GM12878 (cell line): ENCODE results near the gene LRRC27. TPM values are rescaled to one million over a fixed set of nuclear protein-coding genes. Genes with fewer than 3 reads are reported as not detected.

Experiments
- ATAC-seq: fragments of 200-7000 bp; cut with Tn5 transposase; 3 replicates; pipeline ENCODE4 v1.9.1; 2020; ENCODE audit warnings: mild to moderate bottlenecking, moderate library complexity
- BruUV-seq: library from RNA; stranded (reverse); fragments of 400-500 nt; replicated peaks from 2 replicates; lab custom pipeline; 2021; lab: Mats Ljungman, UMichigan
- CTCF ChIA-PET: fragments of 300-600 bp; sonication (Branson Sonifier 250); formaldehyde crosslinking; extraction: SDS; loops from one replicate; lab custom pipeline; 2021; ENCODE audit warnings: inconsistent platforms; lab: Yijun Ruan, JAX
- POLR2A ChIA-PET: fragments of 350-600 bp; formaldehyde crosslinking; extraction: SDS; loops from one replicate; lab custom pipeline; 2021; ENCODE audit warnings: inconsistent platforms; lab: Charles Lee
- RAD21 ChIA-PET: fragments of 300-600 bp; sonication (Branson Sonifier 250); formaldehyde crosslinking; loops from one replicate; lab custom pipeline; 2023; ENCODE audit warnings: antibody characterized with exemption; ENCODE audit not compliant: unreplicated experiment; lab: Charles Lee
- SMC1A ChIA-PET: fragments of 300-600 bp; sonication (Branson Sonifier 250); formaldehyde crosslinking; loops from one replicate; lab custom pipeline; 2023; ENCODE audit not compliant: unreplicated experiment, uncharacterized antibody; lab: Charles Lee
- DNase-seq: peaks from one replicate; pipeline ENCODE4 v3.0.0-alpha.2; 2011; ENCODE audit warnings: low read depth, low spot score
- FAIRE-seq: peaks from 3 replicates; lab custom pipeline; 2011; peaks lifted over from hg19 to GRCh38; lab: Jason Lieb, UNC
- H2AFZ ChIP-seq: 2 replicates; pipeline ENCODE4 v1.6.0; 2011; ENCODE audit warnings: low read depth, low read length, control low read depth; ENCODE audit not compliant: control insufficient read depth
- H3K27ac ChIP-seq: 2 replicates; pipeline ENCODE4 v1.5.1; 2011; ENCODE audit warnings: control low read depth; ENCODE audit not compliant: control insufficient read depth, insufficient read depth
- H3K27me3 ChIP-seq, 2 experiments: replicated peaks in 1 of 2; 2 replicates each; pipeline versions ENCODE4 v1.6.0 to v1.6.1; 2011; ENCODE audit warnings: low read length in 1 of 2; ENCODE audit not compliant: control insufficient read depth in 2 of 2, insufficient read depth in 2 of 2
- H3K36me3 ChIP-seq, 2 experiments: 2 replicates each; pipeline ENCODE4 v1.5.1; 2011; ENCODE audit warnings: low read length in 1 of 2; ENCODE audit not compliant: control insufficient read depth in 2 of 2, insufficient read depth in 2 of 2
- H3K4me1 ChIP-seq: 2 replicates; pipeline ENCODE4 v1.6.1; 2011; ENCODE audit warnings: mild to moderate bottlenecking, low read length, moderate library complexity, mixed read lengths; ENCODE audit not compliant: control insufficient read depth, insufficient read depth
- H3K4me2 ChIP-seq: 2 replicates; pipeline ENCODE4 v1.6.0; 2011; ENCODE audit warnings: control low read depth; ENCODE audit not compliant: control insufficient read depth, insufficient read depth
- H3K4me3 ChIP-seq: fragments of 200-600 bp; sonication (generic); 2 replicates; pipeline ENCODE4 v1.5.1; 2016
- H3K79me2 ChIP-seq: 2 replicates; pipeline ENCODE4 v1.6.0; 2011; ENCODE audit warnings: low read length; ENCODE audit not compliant: control insufficient read depth, insufficient read depth
- H3K9ac ChIP-seq: 2 replicates; pipeline ENCODE4 v1.8.0; 2011; ENCODE audit warnings: low read length, control low read depth, mixed read lengths; ENCODE audit not compliant: control insufficient read depth, insufficient read depth
- H3K9me3 ChIP-seq: replicated peaks from 3 replicates; pipeline ENCODE4 v1.5.1; 2011; ENCODE audit warnings: mild to moderate bottlenecking, low read length; ENCODE audit not compliant: control insufficient read depth, insufficient read depth
- H4K20me1 ChIP-seq: 2 replicates; pipeline ENCODE4 v1.6.0; 2011; ENCODE audit not compliant: control insufficient read depth, insufficient read depth
- CTCF ChIP-seq, 3 experiments: IDR thresholded peaks in 2 of 3; conservative IDR thresholded peaks in 1 of 3; 2 replicates each; pipeline ENCODE4 v1.5.1; 2011; ENCODE audit warnings: low read depth in 3 of 3, low read length in 3 of 3, mild to moderate bottlenecking in 3 of 3, control low read depth in 2 of 3, moderate library complexity in 2 of 3, inconsistent platforms in 1 of 3, mixed read lengths in 1 of 3; ENCODE audit not compliant: control insufficient read depth in 2 of 3, insufficient read depth in 1 of 3; ENCODE audit errors: extremely low read depth in 1 of 3
- PML ChIP-seq: IDR thresholded peaks from 2 replicates; pipeline ENCODE4 v1.6.1; 2012; ENCODE audit warnings: low read length, inconsistent platforms
- RAD21 ChIP-seq: IDR thresholded peaks from 2 replicates; pipeline ENCODE4 v1.6.1; 2011; ENCODE audit warnings: mild to moderate bottlenecking, low read depth, low read length, moderate library complexity; ENCODE audit not compliant: insufficient read depth
- SMC3 ChIP-seq: IDR thresholded peaks from 2 replicates; pipeline ENCODE4 v1.6.1; 2011; ENCODE audit warnings: low read length, improper control_type of control experiment, borderline replicate concordance
- WGBS: methylation state at CpG from one replicate; pipeline ENCODE4 v1.1.6; 2016; ENCODE audit warnings: low lambda C conversion rate; ENCODE audit not compliant: insufficient replicate concordance, insufficient coverage; ENCODE audit errors: missing lambda C conversion rate; 5-methylcytosine and 5-hydroxymethylcytosine counted together
- in situ Hi-C: fragments of 300-500 bp; cut with MboI; formaldehyde crosslinking; loops from 9 replicates; pipeline ENCODE4 v1.14.3; 2018; ENCODE audit warnings: mixed read lengths
- intact Hi-C: fragments of 100-400 bp; cut with micrococcal nuclease; formaldehyde crosslinking; loops from one replicate; pipeline ENCODE4 v1.14.2; 2022; ENCODE audit not compliant: unreplicated experiment
- polyA plus RNA-seq, 11 experiments: library from polyadenylated mRNA; depleted of rRNA in 4 of 11; unstranded in 6 of 11; stranded (reverse) in 5 of 11; fragments of >200 nt; fragmentation: Nextera tagmentation in 4 of 11; fragmentation: Illumina TruSeq in 1 of 11; extraction: Ambion mirVana in 4 of 11; extraction: Trizol in 1 of 11; gene quantifications; 1 replicate in 1 of 11; 2 replicates in 10 of 11; pipeline versions ENCODE4 v1.2.1 to v1.2.3, GENCODE V29; 2011 to 2016; ENCODE audit warnings: inconsistent platforms in 2 of 11, missing spikeins in 2 of 11, low read depth in 1 of 11
- total RNA-seq, 4 experiments: library from RNA; depleted of rRNA in 3 of 4; stranded (reverse); fragments of >200 nt in 3 of 4; fragmentation: Illumina TruSeq in 1 of 4; extraction: Trizol in 1 of 4; gene quantifications; 2 replicates each; pipeline versions ENCODE4 v1.2.1 to v1.2.3, GENCODE V29; 2013 to 2021

The LRRC27 gene
- total and polyA plus RNA-seq, 10 of the 15 experiments (the other 5 are each of a cell fraction or from before 2014, with no cell fraction given): 0.48 to 6.9 (median 4.7) TPM

DNA sequence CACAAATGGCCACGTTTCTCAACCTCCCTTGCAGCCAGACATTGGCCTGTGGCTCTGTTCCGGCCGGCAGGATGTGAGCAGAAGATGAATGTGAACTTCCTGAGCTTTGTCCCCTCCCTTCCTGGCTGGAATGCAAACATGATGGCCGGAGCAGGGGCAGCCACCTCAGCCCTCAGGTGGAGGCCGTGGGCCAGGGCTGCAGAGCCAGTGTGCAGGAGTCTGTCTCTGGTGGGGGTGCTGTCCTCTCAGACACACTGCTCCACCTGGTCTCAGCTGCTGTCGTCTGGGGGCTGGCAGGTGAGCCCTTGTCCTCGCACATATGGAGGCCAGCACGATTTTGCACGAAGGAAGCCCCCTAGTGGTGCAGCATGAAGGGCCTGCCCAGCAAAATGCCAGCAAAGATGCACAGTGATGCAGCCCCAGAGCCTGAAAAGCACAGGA is 39.7 kb downstream of the LRRC27 start:
- in situ Hi-C loops (no loop called here), intact Hi-C loops (loop anchor here (1.0 kb wide), 1 partner anchor 148 kb away; no protein-coding TSS in a partner anchor)
- no peak for FAIRE-seq
- Histone ChIP-seq H3K36me3 (no peaks in the 10 kb centered on the region), H4K20me1 (no peaks in the 10 kb centered on the region), H2AFZ (no peak overlapping the region), H3K4me2 (no peak overlapping the region), H3K79me2 (no peaks in the 10 kb centered on the region), H3K4me3 (no peak overlapping the region), H3K4me1 (no peaks in the 10 kb centered on the region), H3K9ac (no peak overlapping the region), H3K9me3 (no peaks in the 10 kb centered on the region), H3K27ac (no peak overlapping the region), H3K27me3 (no peaks in the 10 kb centered on the region; a peak in 1 of 4 replicates)
- SMC1A ChIA-PET: no interaction called here
- CTCF ChIA-PET: no interaction called here
- peak; percentile 45; the same call in 1 of the 3 replicates for ATAC-seq
- 16% methylated on average over 9 of the region's 9 CpGs for WGBS
- RAD21 ChIA-PET: no interaction called here
- DNase-seq: no peak
- POLR2A ChIA-PET: no interaction called here
- no TSS peak for BruUV-seq
- TF ChIP-seq RAD21: 0 out of 2 replicates have a peak, but pooled peaks have one; percentile 19
- TF ChIP-seq CTCF (IDR thresholded peaks at IDR 0.05 in 2 of 3, conservative IDR thresholded peaks at IDR 0.05 in 1 of 3; ENCODE audit: control insufficient read depth in 2 of 3, extremely low read depth in 1 of 3, insufficient read depth in 1 of 3, low read depth in 3 of 3, low read length in 3 of 3): peak; percentile 24 to 62 (median 49); a peak in 5 of 6 replicates
- TF ChIP-seq SMC3: 0 out of 2 replicates have a peak, but pooled peaks have one; percentile 6
- no peak for TF ChIP-seq PML
